ENCODE data around the gene COL1A2.

Gene COL1A2

GRCh38 chr7:94417901-94418300, 23.2 kb downstream of the COL1A2 start:
- in situ Hi-C loops (cut with HindIII; ENCODE audit: low sequenced_read_pairs), result no loop called here
- no peak for TF ChIP-seq CTCF (IDR thresholded peaks at IDR 0.05; ENCODE audit: low read depth, low read length)
- no peak overlapping the region for H3K4me3 ChIP-seq (ENCODE audit: low read depth, low read length)
- DNase-seq (ENCODE audit: low read depth, low spot score), result no peak

- no peak overlapping the region for H3K4me3 ChIP-seq (ENCODE audit: low read depth, low read length)
- in situ Hi-C loops (cut with HindIII; ENCODE audit: low sequenced_read_pairs), result no loop called here
- no peak for TF ChIP-seq CTCF (IDR thresholded peaks at IDR 0.05; ENCODE audit: low read depth, low read length)
- DNase-seq (ENCODE audit: low read depth, low spot score), result no peak
Measured at GRCh38 chr7:94418851-94419250, 24.2 kb downstream of the COL1A2 start.

- TF ChIP-seq CTCF (IDR thresholded peaks at IDR 0.05; ENCODE audit: low read depth, low read length), result no peak
- H3K4me3 ChIP-seq (ENCODE audit: low read depth, low read length), result no peak overlapping the region
- DNase-seq (ENCODE audit: low read depth, low spot score), result peak; percentile 43
- in situ Hi-C loops (cut with HindIII; ENCODE audit: low sequenced_read_pairs), result no loop called here
Measured at GRCh38 chr7:94420328-94420727, 25.6 kb downstream of the COL1A2 start.

GRCh38 chr7:94421681-94422080, 27.0 kb downstream of the COL1A2 start:
- in situ Hi-C loops (cut with HindIII; ENCODE audit: low sequenced_read_pairs), result no loop called here
- H3K4me3 ChIP-seq (ENCODE audit: low read depth, low read length), result no peak overlapping the region
- no peak for TF ChIP-seq CTCF (IDR thresholded peaks at IDR 0.05; ENCODE audit: low read depth, low read length)
- DNase-seq (ENCODE audit: low read depth, low spot score), result peak; percentile 20

GRCh38 chr7:94422136-94422535, 27.4 kb downstream of the COL1A2 start:
- TF ChIP-seq CTCF (IDR thresholded peaks at IDR 0.05; ENCODE audit: low read depth, low read length), result no peak
- in situ Hi-C loops (cut with HindIII; ENCODE audit: low sequenced_read_pairs), result no loop called here
- peak; percentile 6 for DNase-seq (ENCODE audit: low read depth, low spot score)
- H3K4me3 ChIP-seq (ENCODE audit: low read depth, low read length), result no peak overlapping the region

GRCh38 chr7:94422827-94423460, 28.2 kb downstream of the COL1A2 start:
- peak; percentile 33 for DNase-seq (ENCODE audit: low read depth, low spot score)
- no peak overlapping the region for H3K4me3 ChIP-seq (ENCODE audit: low read depth, low read length)
- TF ChIP-seq CTCF (IDR thresholded peaks at IDR 0.05; ENCODE audit: low read depth, low read length), result no peak
- in situ Hi-C loops (cut with HindIII; ENCODE audit: low sequenced_read_pairs), result no loop called here

Data from astrocyte of the spinal cord (primary cell).